ENCODE data around the gene FER.

Gene FER

DNA sequence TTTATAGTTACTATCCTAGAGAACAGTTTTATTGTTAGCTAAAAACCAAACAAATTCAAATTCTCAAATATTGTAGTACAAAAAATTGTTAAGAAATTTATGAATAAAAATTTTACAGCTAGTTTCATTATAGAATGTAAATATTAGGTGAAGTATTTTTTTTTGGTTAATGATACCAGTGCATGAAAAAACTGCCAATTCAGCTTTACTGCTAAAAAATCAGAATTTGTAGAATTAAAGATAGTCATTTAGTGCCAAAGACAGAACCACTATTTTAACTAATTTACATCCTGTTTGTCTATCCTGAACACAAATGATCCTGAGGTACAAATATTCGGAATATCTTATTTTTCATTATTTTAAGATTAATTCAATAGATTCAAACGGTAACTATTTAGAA, 202.6 kb downstream of the FER start:
- H3K4me3 ChIP-seq (ENCODE audit: low read length): no peak overlapping the region
- TF ChIP-seq, protein P1, sequence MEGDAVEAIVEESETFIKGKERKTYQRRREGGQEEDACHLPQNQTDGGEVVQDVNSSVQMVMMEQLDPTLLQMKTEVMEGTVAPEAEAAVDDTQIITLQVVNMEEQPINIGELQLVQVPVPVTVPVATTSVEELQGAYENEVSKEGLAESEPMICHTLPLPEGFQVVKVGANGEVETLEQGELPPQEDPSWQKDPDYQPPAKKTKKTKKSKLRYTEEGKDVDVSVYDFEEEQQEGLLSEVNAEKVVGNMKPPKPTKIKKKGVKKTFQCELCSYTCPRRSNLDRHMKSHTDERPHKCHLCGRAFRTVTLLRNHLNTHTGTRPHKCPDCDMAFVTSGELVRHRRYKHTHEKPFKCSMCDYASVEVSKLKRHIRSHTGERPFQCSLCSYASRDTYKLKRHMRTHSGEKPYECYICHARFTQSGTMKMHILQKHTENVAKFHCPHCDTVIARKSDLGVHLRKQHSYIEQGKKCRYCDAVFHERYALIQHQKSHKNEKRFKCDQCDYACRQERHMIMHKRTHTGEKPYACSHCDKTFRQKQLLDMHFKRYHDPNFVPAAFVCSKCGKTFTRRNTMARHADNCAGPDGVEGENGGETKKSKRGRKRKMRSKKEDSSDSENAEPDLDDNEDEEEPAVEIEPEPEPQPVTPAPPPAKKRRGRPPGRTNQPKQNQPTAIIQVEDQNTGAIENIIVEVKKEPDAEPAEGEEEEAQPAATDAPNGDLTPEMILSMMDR (IDR thresholded peaks at IDR 0.05; ENCODE audit: insufficient read depth, low read depth, low read length, missing control alignments): no peak
- DNase-seq (ENCODE audit: low read depth): no peak

DNA sequence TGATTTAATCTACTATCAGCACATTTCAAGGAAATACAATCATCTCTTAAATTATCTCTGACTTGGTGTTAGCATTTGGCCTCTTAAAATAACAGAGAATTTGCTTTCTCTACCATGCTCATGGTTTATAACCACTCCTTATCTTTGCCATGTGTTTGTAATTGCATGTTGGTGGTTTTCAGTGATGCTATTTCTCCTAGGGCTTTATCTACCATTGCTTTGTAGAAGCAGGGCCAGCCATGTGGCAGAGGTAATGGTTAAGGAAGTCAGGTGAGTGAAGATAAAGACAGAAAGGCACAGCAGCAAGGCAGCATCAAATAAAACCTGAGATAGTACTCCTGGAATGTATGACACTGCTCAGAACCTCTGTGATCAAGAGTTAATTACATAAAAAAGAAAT, 206.2 kb downstream of the FER start:
- no peak overlapping the region for H3K4me3 ChIP-seq (ENCODE audit: low read length)
- TF ChIP-seq, protein P1 (IDR thresholded peaks at IDR 0.05; ENCODE audit: insufficient read depth, low read depth, low read length, missing control alignments): no peak
- DNase-seq (ENCODE audit: low read depth): no peak

DNA sequence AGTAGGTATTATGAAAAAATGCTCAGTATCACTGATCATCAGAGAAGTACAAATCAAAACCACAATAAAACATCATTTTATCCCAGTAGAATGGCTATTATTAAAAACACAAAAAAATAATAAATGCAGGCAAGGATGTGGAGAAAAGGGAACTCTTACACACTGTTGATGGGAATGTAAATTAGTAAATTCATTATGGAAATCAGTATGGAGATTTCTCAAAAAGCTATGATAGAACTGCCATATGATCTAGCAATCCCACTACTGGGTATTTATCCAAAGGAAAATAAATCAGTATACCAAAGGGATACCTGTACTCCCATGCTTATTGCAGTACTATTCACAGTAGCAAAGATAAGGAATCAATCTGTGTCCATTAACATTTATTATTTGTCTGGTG, 209.6 kb downstream of the FER start:
- DNase-seq (ENCODE audit: low read depth): no peak
- H3K4me3 ChIP-seq (ENCODE audit: low read length): no peak overlapping the region
- TF ChIP-seq, protein P1 (IDR thresholded peaks at IDR 0.05; ENCODE audit: insufficient read depth, low read depth, low read length, missing control alignments): no peak

DNA sequence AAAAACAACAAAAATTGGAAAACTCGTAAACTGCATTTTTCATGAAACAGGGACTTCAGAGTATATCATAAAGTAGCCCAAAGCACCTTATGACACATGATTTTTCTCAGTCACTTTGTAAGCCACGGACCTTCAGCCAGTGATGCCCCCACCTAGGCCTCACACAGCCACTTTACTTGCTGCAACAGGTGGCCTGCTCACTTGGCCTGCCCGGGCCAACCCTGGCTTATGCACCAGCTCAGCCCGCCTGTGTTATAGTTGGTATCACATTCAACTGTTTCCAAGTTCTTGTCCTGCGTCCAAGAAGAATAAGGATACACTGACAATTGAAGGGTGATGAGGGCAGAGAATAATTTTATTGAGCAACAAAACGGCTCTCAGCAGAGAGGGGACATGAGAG, 219.2 kb downstream of the FER start:
- H3K4me3 ChIP-seq (ENCODE audit: low read length): no peak overlapping the region
- TF ChIP-seq, protein P1 (IDR thresholded peaks at IDR 0.05; ENCODE audit: insufficient read depth, low read depth, low read length, missing control alignments): no peak
- no peak for DNase-seq (ENCODE audit: low read depth)

DNA sequence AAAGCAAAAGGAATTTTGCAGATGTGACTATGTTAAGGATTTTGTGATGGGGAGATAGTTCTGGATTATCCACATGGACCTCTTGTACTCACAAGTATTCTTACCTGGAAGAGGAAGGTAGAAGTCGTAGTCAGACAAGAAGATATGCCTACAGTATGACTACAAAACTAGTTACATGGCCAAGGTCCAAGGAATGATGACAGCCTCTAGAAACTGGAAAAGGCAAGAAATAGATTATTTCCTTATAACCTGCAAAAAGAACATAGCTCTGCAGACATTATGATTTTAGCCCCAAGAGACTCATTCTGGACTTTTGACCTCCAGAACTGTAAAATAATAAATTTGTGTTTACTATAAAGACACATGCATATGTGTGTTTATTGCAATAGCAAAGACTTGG, 226.9 kb downstream of the FER start:
- DNase-seq (ENCODE audit: low read depth): no peak
- no peak overlapping the region for H3K4me3 ChIP-seq (ENCODE audit: low read length)
- TF ChIP-seq, protein P1 (IDR thresholded peaks at IDR 0.05; ENCODE audit: insufficient read depth, low read depth, low read length, missing control alignments): no peak

DNA sequence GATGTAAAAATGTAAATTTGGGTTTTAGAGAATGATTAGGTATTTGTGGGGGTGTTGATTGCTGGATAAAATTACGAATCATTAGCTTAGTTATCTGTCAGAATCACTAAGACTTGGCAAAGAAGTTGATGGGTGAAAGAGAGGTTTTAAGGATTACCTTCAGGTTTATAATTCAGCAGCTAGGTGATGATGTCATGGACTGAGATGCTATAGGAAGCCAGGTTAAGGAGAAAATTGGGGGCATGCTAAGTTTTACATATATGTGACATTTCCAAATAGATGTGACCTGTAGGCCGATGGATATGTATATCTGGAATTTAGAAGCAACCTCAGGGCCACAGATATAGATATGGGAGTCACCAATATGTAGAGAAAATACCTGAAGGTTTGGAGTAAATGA, 228.0 kb downstream of the FER start:
- DNase-seq (ENCODE audit: low read depth): no peak
- TF ChIP-seq, protein P1 (IDR thresholded peaks at IDR 0.05; ENCODE audit: insufficient read depth, low read depth, low read length, missing control alignments): no peak
- H3K4me3 ChIP-seq (ENCODE audit: low read length): no peak overlapping the region

DNA sequence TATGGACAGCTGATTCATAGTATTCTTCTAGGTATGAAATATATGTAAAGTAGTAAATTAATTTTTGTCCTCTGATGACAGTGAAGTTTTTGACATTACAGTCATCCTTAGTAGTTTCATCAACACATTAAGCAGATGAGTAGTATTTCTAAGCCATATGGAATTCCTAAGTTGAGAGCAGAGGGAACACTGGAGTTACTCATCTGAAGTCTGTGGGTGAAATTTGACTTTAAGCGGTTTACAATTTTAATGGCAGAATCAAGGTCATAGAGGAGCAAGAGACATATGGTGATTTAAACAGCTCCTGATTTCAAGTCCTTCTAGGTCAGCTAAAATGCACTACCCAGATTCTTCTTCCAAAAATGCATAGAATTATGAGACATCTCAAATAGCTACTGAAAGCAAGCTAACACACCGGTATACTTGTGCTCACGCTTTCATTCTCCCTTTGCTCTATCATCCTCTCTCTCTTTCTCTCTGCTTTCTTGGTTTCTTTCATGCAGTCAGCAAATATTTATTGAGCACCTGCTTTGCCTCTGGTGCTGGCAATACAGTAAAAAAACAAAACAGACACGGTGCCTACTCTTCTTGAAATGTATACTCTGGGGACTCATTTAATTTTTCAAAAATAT, 235.9 kb downstream of the FER start:
- TF ChIP-seq, protein P1 (IDR thresholded peaks at IDR 0.05; ENCODE audit: insufficient read depth, low read depth, low read length, missing control alignments): no peak
- H3K4me3 ChIP-seq (ENCODE audit: low read length): no peak overlapping the region
- peak; percentile 13 for DNase-seq (ENCODE audit: low read depth)

All from epithelial cell of esophagus (primary cell).